ENCODE results near the gene BAIAP3. TPM values are rescaled to one million over a fixed set of nuclear protein-coding genes. Genes with fewer than 3 reads are reported as not detected.
"Not testable (repeated sequence)": the region's sequence is repeated elsewhere in the genome, so short reads cannot be mapped to it uniquely, and the experiment has no call there.

BAIAP3 gene
- total RNA-seq, 1 donor from 2014 or later: 3.0 TPM

DNA sequence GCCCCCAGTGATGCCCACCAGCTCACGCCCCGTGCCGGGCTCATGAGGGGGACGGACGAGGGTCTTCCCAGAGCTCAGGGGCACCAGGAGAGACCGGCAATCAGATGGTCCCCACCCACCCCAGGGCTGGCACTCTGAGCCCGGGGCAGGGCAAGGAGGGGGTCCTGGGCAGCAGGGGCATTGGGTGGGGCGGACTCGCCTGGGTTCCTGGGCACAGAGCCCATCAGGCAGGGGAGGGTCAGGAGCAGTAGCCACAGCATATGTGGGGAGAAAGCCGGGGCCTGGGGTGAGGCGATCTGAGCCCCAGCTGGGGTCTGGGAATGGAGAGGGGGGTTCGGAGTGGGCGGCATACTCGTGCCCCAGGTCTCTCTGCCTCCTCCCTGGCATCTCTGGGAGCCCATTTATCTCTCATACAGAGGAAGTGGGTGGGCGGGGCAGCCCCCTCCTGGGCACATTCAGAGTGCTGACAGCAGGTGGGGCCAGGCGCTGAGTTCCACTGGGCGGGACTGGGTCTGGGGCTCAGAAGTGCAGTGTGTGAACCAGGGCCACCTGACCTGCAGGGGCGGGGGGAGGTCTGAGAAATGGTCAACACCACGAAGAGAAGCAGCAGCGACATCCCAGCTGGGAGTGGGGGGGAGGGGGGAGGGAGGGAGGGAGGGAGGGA is 44.5 kb upstream of the BAIAP3 start:
- ATAC-seq (no peak), DNase-seq (no peak)
- intact Hi-C loops (cut with DNase I): no loop called here
- H3K9me3 ChIP-seq: no peaks in the 10 kb centered on the region
- peaks cover 77% of the 10 kb centered on the region for H3K27me3 ChIP-seq
- no peaks in the 10 kb centered on the region for H3K4me1 ChIP-seq
- TF ChIP-seq, protein P1, sequence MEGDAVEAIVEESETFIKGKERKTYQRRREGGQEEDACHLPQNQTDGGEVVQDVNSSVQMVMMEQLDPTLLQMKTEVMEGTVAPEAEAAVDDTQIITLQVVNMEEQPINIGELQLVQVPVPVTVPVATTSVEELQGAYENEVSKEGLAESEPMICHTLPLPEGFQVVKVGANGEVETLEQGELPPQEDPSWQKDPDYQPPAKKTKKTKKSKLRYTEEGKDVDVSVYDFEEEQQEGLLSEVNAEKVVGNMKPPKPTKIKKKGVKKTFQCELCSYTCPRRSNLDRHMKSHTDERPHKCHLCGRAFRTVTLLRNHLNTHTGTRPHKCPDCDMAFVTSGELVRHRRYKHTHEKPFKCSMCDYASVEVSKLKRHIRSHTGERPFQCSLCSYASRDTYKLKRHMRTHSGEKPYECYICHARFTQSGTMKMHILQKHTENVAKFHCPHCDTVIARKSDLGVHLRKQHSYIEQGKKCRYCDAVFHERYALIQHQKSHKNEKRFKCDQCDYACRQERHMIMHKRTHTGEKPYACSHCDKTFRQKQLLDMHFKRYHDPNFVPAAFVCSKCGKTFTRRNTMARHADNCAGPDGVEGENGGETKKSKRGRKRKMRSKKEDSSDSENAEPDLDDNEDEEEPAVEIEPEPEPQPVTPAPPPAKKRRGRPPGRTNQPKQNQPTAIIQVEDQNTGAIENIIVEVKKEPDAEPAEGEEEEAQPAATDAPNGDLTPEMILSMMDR (IDR thresholded peaks at IDR 0.05): no peak
- no peak overlapping the region for H3K27ac ChIP-seq
- no peak overlapping the region for H3K4me3 ChIP-seq
- H3K36me3 ChIP-seq: no peaks in the 10 kb centered on the region

DNA sequence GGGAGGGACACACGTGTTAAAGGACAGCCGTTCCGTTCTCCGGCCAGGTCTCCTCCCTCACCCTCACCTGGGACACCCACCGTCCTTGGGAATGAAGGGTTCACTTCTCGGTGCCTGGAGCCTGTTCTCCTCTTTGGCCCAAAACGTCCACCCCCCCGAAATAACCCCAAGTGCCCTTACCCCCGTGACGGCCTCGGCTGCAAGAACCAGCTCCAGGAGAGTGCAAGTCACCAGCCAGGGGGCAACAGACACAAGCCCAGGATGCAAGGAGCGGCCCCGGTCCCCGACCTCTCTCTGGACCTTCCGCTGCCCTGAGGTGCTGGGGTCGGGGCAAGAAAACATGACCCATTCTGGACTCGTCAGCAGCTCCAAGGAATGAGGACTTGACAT is 44.0 kb upstream of the BAIAP3 start:
- no peaks in the 10 kb centered on the region for H3K36me3 ChIP-seq
- peaks cover 77% of the 10 kb centered on the region for H3K27me3 ChIP-seq
- TF ChIP-seq, protein P1 (IDR thresholded peaks at IDR 0.05): no peak
- no peak overlapping the region for H3K4me3 ChIP-seq
- ATAC-seq: no peak
- no peak for DNase-seq
- intact Hi-C loops (cut with DNase I): no loop called here
- no peak overlapping the region for H3K27ac ChIP-seq
- H3K4me1 ChIP-seq: no peaks in the 10 kb centered on the region
- no peaks in the 10 kb centered on the region for H3K9me3 ChIP-seq

DNA sequence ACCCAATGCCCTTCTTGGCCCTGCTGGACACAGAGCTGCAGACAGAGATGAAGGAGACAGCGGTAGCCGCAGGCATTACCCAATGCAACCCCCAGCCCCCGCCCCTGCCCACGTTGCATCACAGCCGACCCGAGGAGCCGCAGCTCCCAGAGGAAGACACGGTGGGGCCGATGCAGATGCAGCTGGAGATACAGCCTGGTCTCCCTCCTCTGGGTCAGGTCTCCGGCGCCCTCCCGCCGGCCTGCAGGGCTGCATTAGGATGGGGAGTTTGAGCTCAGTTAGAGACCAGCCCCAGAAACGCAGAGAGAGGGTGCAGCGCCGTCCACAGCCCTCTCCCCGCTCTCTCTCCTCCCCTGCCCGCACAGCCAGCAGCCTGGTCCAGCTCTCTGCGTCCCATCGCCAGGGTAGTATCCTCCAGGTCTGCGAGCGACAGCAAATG is 43.4 kb upstream of the BAIAP3 start:
- Histone ChIP-seq H3K36me3 (no peaks in the 10 kb centered on the region), H3K4me3 (no peak overlapping the region), H3K9me3 (no peaks in the 10 kb centered on the region), H3K27ac (no peak overlapping the region), H3K27me3 (peaks cover 77% of the 10 kb centered on the region), H3K4me1 (no peaks in the 10 kb centered on the region)
- DNase-seq (no peak), ATAC-seq (no peak)
- intact Hi-C loops (cut with DNase I): no loop called here
- TF ChIP-seq, protein P1 (IDR thresholded peaks at IDR 0.05): no peak

DNA sequence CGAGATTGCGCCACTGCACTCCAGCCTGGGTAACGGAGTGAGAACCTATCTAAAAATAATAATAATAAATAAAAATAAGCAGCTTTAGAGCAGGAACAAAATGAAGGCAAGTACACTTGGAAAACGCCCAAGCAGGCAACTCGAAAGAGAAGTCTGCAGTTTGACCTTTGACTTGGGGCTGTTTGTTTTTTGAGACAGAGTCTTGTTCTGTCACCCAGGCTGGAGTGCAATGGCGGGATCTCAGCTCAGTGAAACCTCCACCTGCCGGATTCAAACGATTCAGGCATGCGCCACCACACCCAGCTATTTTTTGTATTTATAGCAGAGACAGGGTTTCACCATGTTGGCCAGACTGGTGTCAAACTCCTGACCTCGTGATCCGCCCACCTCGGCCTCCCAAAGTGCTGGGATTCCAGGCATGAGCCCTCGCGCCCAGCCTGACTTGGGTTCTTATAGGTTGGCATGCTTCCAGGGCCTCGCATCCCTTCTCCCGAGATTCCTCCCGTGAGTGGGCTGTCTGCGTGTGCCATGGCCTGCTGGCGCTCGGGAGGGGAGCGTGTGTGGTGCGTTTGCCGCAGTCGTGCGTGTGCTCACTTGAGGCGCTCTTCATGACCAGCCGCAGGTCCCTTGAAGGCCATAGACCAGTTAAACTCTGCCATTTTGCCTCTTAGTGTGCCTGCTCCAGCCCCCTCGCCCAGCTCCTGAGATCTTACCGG is 42.4 kb upstream of the BAIAP3 start:
- TF ChIP-seq, protein P1 (IDR thresholded peaks at IDR 0.05): no peak
- Histone ChIP-seq H3K27me3 (peaks cover 73% of the 10 kb centered on the region), H3K4me3 (no peak overlapping the region), H3K4me1 (no peaks in the 10 kb centered on the region), H3K9me3 (no peaks in the 10 kb centered on the region), H3K27ac (no peak overlapping the region), H3K36me3 (no peaks in the 10 kb centered on the region)
- ATAC-seq: no peak
- DNase-seq: no peak
- intact Hi-C loops (cut with DNase I): no loop called here

DNA sequence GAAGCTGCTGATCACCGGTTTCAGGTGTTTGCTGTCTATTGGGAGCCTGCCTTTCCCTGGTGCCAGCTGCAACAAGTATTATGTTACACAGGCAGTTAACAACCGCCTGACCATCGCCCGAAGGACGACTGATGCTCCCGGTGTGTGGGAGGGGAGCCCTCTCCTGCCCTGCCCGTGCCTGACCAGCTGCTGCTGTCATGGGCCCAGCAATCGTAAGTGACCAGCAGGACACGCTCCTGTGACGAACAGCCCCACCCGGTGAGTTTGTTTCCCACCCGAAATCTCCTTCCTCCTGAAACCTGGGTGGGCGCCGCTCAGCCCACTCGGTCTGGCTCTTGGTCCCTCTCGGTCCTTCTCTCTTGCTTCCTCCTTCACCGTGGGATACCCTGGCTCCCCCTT is 41.9 kb upstream of the BAIAP3 start:
- Histone ChIP-seq H3K9me3 (no peaks in the 10 kb centered on the region), H3K36me3 (no peaks in the 10 kb centered on the region), H3K4me3 (no peak overlapping the region), H3K27ac (no peak overlapping the region), H3K27me3 (peaks cover 68% of the 10 kb centered on the region), H3K4me1 (no peaks in the 10 kb centered on the region)
- TF ChIP-seq, protein P1 (IDR thresholded peaks at IDR 0.05): no peak
- DNase-seq (no peak), ATAC-seq (no peak)
- intact Hi-C loops (cut with DNase I): no loop called here

DNA sequence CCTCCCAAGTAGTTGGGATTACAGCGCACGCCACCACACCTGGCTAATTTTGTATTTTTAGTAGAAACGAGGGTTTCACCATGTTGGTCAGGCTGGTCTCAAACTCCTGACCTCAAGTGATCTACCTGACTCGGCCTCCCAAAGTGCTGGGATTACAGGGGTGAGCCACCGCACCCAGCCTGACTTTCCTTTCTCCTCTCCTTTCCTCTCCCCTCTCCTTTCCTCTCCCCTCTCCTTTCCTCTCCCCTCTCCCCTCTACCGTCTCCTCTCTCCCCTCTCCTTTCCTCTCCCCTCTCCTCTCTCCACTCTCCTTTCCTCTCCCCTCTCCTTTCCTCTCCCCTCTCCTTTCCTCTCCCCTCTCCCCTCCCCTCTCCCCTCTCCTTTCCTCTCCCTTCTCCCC is 41.2 kb upstream of the BAIAP3 start:
- intact Hi-C loops (cut with DNase I); ATAC-seq; H3K9me3 ChIP-seq; H3K27ac ChIP-seq; H3K4me3 ChIP-seq; H3K4me1 ChIP-seq; DNase-seq; H3K36me3 ChIP-seq: not testable (repeated sequence)
- peaks cover 62% of the 10 kb centered on the region for H3K27me3 ChIP-seq

DNA sequence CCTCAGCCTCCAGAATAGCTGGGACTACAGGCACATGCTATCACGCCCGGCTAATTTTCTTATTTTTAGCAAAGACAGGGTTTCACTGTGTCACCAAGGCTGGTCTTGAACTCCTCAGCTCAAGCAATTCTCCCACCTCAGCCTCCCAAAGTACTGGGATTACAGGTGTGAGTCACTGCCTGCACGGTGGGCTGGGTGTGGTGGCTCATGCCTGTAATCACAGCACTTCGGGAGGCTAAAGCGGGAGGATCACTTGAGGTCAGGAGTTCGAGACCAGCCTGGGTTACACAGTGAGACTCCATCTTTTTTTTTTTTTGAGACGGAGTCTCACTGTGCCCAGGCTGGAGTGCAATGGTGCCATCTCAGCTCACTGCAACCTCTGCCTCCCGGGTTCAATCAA is 40.6 kb upstream of the BAIAP3 start:
- H3K27ac ChIP-seq; H3K36me3 ChIP-seq; ATAC-seq; intact Hi-C loops (cut with DNase I); H3K9me3 ChIP-seq; H3K4me3 ChIP-seq; DNase-seq; H3K4me1 ChIP-seq: not testable (repeated sequence)
- H3K27me3 ChIP-seq: peaks cover 56% of the 10 kb centered on the region
